AG09319 (cell line): ENCODE data around the gene REX1BD.

Source experiments
- DNase-seq: peaks from one replicate; pipeline ENCODE4 v3.0.0-alpha.2; 2010; ENCODE audit warnings: low read depth; ENCODE audit errors: extremely low read depth
- TF ChIP-seq, protein P1 (sequence below): IDR thresholded peaks from 2 replicates; pipeline ENCODE4 v1.5.1; 2011; ENCODE audit warnings: low read depth, mild to moderate bottlenecking, inconsistent platforms, low read length, moderate library complexity

REX1BD gene

DNA sequence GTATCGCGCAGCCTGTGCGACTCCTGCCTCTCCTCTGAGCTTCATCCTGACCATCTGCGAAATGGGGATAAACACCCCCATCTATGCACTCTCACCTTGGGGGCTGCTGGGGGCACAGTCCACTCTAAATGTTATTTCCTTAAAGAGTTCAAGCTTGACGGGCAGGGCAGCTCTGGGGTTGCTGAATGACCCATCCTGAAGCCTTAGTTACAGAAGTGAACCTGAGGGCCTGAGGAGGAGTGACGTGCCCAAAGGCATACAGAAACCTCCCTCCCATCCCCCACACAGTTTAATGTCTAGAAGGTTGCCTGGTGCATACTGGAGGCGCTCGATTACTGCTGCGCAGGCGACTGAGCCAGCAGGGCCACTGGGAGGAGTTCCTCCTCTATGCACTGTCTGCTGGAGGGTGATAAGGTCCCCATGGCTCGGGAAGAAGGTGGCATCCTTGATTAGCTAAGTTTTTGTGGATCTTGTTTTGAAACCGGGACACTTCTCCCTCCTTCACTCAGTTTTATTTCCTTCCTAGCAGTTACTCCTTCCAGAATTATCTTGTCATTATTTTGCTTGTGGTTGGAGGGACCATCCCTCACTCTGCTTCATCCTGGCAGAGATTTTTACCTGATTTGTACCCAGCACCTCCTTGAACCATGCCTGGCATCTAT is 44.7 kb upstream of the REX1BD start:
- TF ChIP-seq, protein P1, sequence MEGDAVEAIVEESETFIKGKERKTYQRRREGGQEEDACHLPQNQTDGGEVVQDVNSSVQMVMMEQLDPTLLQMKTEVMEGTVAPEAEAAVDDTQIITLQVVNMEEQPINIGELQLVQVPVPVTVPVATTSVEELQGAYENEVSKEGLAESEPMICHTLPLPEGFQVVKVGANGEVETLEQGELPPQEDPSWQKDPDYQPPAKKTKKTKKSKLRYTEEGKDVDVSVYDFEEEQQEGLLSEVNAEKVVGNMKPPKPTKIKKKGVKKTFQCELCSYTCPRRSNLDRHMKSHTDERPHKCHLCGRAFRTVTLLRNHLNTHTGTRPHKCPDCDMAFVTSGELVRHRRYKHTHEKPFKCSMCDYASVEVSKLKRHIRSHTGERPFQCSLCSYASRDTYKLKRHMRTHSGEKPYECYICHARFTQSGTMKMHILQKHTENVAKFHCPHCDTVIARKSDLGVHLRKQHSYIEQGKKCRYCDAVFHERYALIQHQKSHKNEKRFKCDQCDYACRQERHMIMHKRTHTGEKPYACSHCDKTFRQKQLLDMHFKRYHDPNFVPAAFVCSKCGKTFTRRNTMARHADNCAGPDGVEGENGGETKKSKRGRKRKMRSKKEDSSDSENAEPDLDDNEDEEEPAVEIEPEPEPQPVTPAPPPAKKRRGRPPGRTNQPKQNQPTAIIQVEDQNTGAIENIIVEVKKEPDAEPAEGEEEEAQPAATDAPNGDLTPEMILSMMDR: no peak
- DNase-seq: no peak

DNA sequence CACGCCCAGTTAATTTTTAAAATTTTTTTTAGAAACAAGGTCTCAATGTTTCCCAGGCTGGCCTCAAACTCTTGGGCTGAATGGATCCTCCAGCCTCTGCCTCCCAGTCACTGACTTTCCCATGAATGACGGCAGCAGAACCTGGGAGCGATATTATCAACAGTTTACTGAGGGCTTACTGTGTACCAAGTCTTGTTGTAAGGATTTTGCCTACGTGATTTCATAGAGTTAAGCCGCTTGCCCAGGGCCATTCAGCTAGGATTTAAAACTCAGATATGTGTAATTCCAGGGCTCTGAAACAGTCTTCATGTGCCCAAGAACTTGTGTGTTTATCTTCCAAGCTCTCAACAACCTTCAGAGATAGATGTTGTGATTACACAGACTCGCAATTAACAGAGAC is 37.0 kb upstream of the REX1BD start:
- DNase-seq: no peak

GRCh38 chr19:18557411-18558201 is 31.0 kb upstream of the REX1BD start, which contains the start of gene KXD1:
KXD1 (plus strand) TSS chr19:18557870; CDS start chr19:18562057, 4,187 bp downstream.
- TF ChIP-seq, protein P1: no peak
- DNase-seq: peak; percentile 98

More for the DNA sequence above, 37.0 kb upstream of the REX1BD start:
- TF ChIP-seq, protein P1: no peak

DNA sequence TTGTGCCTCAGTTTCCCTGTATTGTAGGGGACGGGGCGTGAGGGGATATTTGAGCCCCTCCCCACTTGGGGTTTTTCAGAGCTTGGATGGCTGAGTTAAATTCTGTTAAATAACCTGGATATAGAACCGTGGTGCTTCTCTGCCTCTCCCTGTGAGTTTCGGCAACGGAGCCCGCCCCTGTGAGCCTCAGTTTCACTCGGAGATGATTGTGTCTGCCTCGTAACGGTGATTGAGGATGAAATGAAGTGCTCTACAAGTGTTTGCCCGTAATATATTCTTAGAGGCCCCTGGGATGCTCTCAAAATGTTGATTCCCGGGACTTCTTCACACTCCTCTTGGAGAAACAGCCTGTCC is 30.4 kb upstream of the REX1BD start:
- TF ChIP-seq, protein P1: no peak

GRCh38 chr19:18558604-18559003 is 30.0 kb upstream of the REX1BD start:
- TF ChIP-seq, protein P1: no peak

More for the DNA sequence above, 30.4 kb upstream of the REX1BD start:
- DNase-seq: no peak

GRCh38 chr19:18559685-18560084 is 28.9 kb upstream of the REX1BD start:
- no peak for DNase-seq
- TF ChIP-seq, protein P1: no peak

More at GRCh38 chr19:18558604-18559003, 30.0 kb upstream of the REX1BD start:
- no peak for DNase-seq

GRCh38 chr19:18562086-18562485 is 26.5 kb upstream of the REX1BD start:
- TF ChIP-seq, protein P1: no peak
- no peak for DNase-seq
